HUES48 (cell line): ENCODE results near the gene ARAP2.
"Not testable (repeated sequence)": the region's sequence is repeated elsewhere in the genome, so short reads cannot be mapped to it uniquely, and the experiment has no call there.

ENCODE experiments used
- H3K27ac ChIP-seq: one replicate; pipeline ENCODE4 v1.7.0; 2013; ENCODE audit warnings: low read depth, low read length, inconsistent platforms
- H3K27me3 ChIP-seq: 2 replicates; pipeline ENCODE4 v1.6.1; 2013; ENCODE audit warnings: mild to moderate bottlenecking, low read length; ENCODE audit not compliant: control insufficient read depth, insufficient read depth
- H3K36me3 ChIP-seq: 2 replicates; pipeline ENCODE4 v1.6.1; 2013; ENCODE audit warnings: low read length; ENCODE audit not compliant: control insufficient read depth, insufficient read depth
- H3K4me1 ChIP-seq: 2 replicates; pipeline ENCODE4 v1.6.1; 2013; ENCODE audit warnings: mild to moderate bottlenecking, low read length; ENCODE audit not compliant: control insufficient read depth, insufficient read depth
- H3K4me3 ChIP-seq: 2 replicates; pipeline ENCODE4 v1.5.1; 2013; ENCODE audit warnings: mild to moderate bottlenecking, low read depth, low read length
- H3K9ac ChIP-seq: 2 replicates; pipeline ENCODE4 v1.6.1; 2013; ENCODE audit warnings: mild to moderate bottlenecking, low read depth, low read length, moderate library complexity
- H3K9me3 ChIP-seq: 2 replicates; pipeline ENCODE4 v1.6.1; 2013; ENCODE audit warnings: low read length; ENCODE audit not compliant: control insufficient read depth, insufficient read depth

Gene ARAP2

GRCh38 chr4:36198861-36199260, 45.5 kb downstream of the ARAP2 start:
- Histone ChIP-seq H3K9ac (no peak overlapping the region), H3K27ac (no peak overlapping the region), H3K27me3 (no peaks in the 10 kb centered on the region), H3K4me1 (no peaks in the 10 kb centered on the region), H3K9me3 (no peaks in the 10 kb centered on the region), H3K4me3 (no peak overlapping the region), H3K36me3 (no peaks in the 10 kb centered on the region)

- H3K27ac ChIP-seq: no peak overlapping the region
- no peaks in the 10 kb centered on the region for H3K4me1 ChIP-seq
- H3K9ac ChIP-seq: no peak overlapping the region
- H3K36me3 ChIP-seq: no peaks in the 10 kb centered on the region
- no peak overlapping the region for H3K4me3 ChIP-seq
- no peaks in the 10 kb centered on the region for H3K9me3 ChIP-seq
- H3K27me3 ChIP-seq: no peaks in the 10 kb centered on the region
Observed at GRCh38 chr4:36198068-36198808, 46.1 kb downstream of the ARAP2 start.

DNA sequence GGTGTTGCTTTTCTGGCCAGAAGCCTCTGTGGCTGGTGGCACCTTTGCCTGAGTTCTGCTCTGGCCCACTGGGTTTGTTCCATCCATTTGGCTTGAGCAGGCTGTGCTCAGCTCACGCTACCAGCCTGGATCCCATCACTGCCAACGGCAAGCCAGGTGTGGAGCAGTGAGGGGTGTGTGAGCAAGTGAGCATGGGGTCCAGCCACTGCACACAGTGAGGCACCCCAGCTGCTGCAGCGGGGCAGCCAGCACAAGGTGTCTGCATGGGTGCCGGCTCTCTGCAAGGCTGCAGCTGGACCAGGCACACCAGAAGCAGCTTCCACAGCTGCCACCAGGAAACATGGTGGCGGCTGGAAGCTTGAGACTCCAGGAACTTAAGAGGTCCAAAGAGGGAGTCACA, 46.8 kb downstream of the ARAP2 start:
- Histone ChIP-seq H3K36me3 (no peaks in the 10 kb centered on the region), H3K27ac (no peak overlapping the region), H3K4me1 (no peaks in the 10 kb centered on the region), H3K9me3 (no peaks in the 10 kb centered on the region), H3K9ac (no peak overlapping the region), H3K27me3 (no peaks in the 10 kb centered on the region), H3K4me3 (no peak overlapping the region)

DNA sequence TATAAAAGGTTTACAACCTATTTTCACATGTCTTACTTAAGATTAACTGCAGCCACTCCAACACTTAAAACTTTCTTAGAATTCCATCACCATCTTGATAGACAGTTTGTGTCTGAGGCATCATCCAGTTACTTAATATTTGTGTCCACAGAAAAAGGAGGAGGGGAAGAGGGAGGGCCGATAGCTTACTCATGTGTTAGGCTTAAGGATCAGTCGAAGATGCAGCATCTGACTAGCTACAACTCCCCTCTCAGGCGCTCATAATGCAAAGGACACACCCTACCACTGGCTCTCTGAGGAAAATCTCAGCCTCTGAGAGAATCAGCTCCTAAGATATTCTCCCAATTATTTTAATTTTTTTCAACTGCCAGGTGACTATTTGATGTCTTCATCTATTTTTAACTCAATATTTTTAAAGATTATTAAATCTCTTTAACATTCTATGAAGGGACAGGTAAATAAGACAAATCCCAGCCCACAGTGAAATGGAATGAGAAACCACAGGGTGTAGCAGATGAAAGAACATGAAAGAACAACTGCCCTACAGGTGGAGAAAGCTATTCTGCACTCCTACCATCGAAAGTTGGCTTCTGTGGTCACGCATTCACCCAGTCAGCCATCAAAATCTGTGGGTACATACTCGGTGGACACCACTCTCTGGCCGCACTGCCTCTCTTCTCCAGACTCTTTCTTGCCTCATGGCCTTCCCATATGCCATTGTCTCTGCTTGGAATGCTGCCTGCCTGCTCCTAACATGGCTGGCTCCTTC, 48.0 kb downstream of the ARAP2 start:
- Histone ChIP-seq H3K27me3 (no peaks in the 10 kb centered on the region), H3K9me3 (no peaks in the 10 kb centered on the region), H3K9ac (no peak overlapping the region), H3K4me1 (no peaks in the 10 kb centered on the region), H3K4me3 (no peak overlapping the region), H3K27ac (no peak overlapping the region), H3K36me3 (no peaks in the 10 kb centered on the region)

DNA sequence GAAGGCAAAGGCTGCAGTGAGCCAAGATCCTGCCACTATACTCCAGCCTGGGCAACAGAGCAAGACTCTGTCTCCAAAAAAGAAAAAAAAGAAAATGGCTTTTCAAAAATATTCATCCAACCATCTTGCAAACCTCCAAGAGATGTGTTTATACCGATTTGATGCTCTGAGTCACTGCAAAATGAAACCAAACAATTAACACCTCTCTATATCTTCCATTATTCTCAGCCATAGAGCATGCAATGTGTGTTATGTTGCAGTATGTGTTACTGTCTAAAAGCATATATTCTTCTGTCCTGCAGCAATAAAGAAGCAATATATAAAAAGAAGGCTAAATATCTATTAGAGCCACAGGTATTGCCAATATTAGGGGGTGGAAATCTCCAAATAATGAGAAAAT, 51.4 kb downstream of the ARAP2 start:
- no peaks in the 10 kb centered on the region for H3K27me3 ChIP-seq
- no peak overlapping the region for H3K27ac ChIP-seq
- no peak overlapping the region for H3K9ac ChIP-seq
- no peaks in the 10 kb centered on the region for H3K36me3 ChIP-seq
- no peak overlapping the region for H3K4me3 ChIP-seq
- no peaks in the 10 kb centered on the region for H3K9me3 ChIP-seq
- no peaks in the 10 kb centered on the region for H3K4me1 ChIP-seq

GRCh38 chr4:36189511-36190226, 54.6 kb downstream of the ARAP2 start:
- H3K27me3 ChIP-seq: no peaks in the 10 kb centered on the region
- no peaks in the 10 kb centered on the region for H3K9me3 ChIP-seq
- H3K36me3 ChIP-seq: no peaks in the 10 kb centered on the region
- H3K9ac ChIP-seq: no peak overlapping the region
- H3K27ac ChIP-seq: no peak overlapping the region
- H3K4me3 ChIP-seq: no peak overlapping the region
- H3K4me1 ChIP-seq: 0 out of 2 replicates have a peak, but pooled peaks cover 3% of the 10 kb centered on the region

DNA sequence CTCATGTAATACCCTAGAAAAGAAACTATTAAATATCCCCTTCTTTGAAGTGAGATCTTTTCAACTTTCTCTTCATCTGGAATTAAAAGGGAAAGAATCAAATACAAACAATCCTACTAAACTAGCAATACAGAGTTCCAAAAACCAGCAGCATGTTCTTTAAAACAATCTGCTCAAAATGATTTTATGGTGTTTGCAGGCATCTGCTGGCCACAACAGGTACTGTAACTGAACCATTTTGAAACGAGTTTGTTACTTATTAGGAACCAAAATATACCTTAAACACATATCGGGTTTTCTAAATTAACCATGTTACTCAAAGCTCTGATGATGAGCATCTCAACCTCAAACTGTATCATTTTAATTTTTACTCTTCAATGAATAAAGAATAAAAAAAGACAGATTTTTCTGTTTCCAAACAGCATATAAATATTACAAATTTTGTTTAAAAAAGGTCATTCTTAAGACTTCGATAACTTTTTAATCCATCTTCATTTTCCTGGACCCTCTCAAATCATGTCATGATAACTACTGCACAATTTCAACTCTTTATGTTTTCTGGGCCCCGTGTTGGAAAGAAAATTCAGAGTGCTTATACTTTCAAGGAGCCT, 56.5 kb downstream of the ARAP2 start:
- no peak overlapping the region for H3K9ac ChIP-seq
- H3K36me3 ChIP-seq: no peaks in the 10 kb centered on the region
- no peaks in the 10 kb centered on the region for H3K27me3 ChIP-seq
- H3K27ac ChIP-seq: no peak overlapping the region
- no peaks in the 10 kb centered on the region for H3K9me3 ChIP-seq
- peaks cover 9% of the 10 kb centered on the region; the same call in 1 of the 2 replicates for H3K4me1 ChIP-seq
- no peak overlapping the region for H3K4me3 ChIP-seq

DNA sequence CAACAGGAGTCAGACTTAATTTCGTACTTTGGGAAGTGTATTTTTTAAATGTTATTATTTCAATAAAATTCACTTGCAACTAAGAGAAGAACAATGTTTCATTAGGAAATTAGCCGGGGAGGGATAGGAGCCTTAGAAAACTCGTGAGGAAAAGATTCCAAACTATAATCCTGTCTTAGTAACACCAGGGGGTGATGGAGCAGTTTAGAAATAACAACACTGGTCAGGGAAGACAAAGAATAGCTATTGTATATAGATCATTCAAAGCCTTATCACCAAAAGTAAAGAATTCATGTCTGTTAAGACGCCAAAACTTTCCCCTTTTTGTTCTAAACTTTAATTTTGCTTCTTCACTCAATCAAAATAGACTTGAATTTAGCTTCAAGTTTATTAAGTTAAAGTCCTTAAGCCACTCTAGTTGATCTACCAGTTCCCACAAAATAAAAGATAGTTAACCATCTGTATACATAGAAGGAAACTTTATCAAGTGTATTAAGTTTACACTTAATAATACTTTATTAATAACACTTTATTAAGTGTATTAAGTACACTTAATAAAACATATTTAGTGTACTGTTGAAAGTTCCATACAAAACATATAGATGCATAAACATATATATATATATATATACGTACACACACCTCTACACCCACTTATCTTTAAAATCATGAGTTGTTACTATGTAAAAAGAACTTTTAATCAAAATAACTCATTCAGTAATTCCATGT, 60.5 kb downstream of the ARAP2 start:
- H3K4me3 ChIP-seq: no peak overlapping the region
- no peaks in the 10 kb centered on the region for H3K9me3 ChIP-seq
- H3K27ac ChIP-seq: no peak overlapping the region
- peaks cover 9% of the 10 kb centered on the region; the same call in 1 of the 2 replicates for H3K4me1 ChIP-seq
- no peaks in the 10 kb centered on the region for H3K36me3 ChIP-seq
- H3K9ac ChIP-seq: no peak overlapping the region
- no peaks in the 10 kb centered on the region for H3K27me3 ChIP-seq

- peaks cover 9% of the 10 kb centered on the region; the same call in 1 of the 2 replicates for H3K4me1 ChIP-seq
- no peaks in the 10 kb centered on the region for H3K9me3 ChIP-seq
- H3K27me3 ChIP-seq: no peaks in the 10 kb centered on the region
- H3K4me3 ChIP-seq: no peak overlapping the region
- H3K27ac ChIP-seq: no peak overlapping the region
- no peaks in the 10 kb centered on the region for H3K36me3 ChIP-seq
- H3K9ac ChIP-seq: no peak overlapping the region
Observed at GRCh38 chr4:36183232-36183631, 61.1 kb downstream of the ARAP2 start.

GRCh38 chr4:36182315-36182714, 62.0 kb downstream of the ARAP2 start:
- not testable (repeated sequence) for H3K4me1 ChIP-seq, H3K4me3 ChIP-seq, H3K27me3 ChIP-seq, H3K9me3 ChIP-seq, H3K27ac ChIP-seq, H3K36me3 ChIP-seq, H3K9ac ChIP-seq
